GM19455 (cell line): ENCODE results near the gene SEMA6D.

ENCODE experiments used
- ATAC-seq: cut with Tn5 transposase; IDR thresholded peaks from one replicate; pipeline ENCODE4 v1.9.1; 2021; ENCODE audit not compliant: unreplicated experiment

The SEMA6D gene

DNA sequence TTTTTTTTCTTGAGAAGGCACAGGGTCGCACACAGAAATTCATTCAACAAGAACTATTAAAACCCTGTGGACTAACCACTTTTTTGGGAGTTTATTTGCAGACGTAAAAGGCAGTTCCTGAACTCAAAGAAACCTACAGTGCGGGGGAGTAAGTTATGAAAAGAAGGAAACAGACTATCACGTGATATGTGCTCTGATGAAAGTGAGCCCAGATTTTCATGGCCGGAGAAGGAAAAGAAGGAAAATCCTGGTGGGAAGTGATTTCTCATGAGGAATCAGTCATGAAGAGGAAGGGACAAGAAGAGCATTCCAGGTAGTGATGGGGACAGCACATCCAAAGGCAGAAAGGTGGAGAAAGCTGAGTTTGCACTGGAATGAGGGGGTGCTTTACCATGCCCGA lies 26.1 kb downstream of the SEMA6D start:
- ATAC-seq, result no peak

DNA sequence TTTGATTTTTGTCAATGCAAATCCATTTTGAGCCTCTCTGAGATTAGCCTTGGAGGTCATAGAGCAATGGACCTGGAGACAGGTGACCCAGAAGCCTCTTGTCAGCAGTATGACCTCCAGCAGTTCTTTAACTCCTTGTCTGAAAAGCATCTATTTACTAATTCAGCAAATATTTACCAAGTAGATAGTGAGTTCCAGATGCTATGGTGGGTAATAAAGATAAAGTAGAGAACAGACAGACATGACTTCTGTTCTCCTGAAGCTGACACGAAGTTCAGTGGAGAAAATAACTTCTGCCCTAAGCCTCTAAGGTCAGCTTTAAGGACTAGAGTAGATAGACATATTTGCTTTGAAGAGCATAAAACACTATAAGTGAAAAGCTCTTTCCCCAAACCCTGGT lies 26.6 kb downstream of the SEMA6D start:
- ATAC-seq, result no peak

DNA sequence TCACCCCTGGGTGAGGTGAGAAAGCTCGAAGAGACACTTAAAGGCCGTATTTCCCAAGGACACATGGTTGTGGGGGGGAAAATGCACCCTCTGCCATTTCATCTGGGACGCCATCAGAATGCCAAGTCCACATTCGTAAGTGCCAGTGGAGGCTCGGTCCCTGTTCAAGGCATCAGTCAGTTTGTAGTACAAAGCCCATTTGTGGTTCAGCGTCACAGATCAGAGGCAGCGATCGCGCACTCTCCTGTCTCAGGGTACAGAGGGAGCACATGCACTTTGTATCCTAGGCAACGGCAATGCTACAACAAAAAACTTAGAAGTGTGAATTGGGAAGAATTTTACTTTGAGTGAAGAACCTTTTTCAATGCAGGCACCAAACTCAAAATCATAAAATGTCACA lies 27.2 kb downstream of the SEMA6D start:
- ATAC-seq, result no peak

DNA sequence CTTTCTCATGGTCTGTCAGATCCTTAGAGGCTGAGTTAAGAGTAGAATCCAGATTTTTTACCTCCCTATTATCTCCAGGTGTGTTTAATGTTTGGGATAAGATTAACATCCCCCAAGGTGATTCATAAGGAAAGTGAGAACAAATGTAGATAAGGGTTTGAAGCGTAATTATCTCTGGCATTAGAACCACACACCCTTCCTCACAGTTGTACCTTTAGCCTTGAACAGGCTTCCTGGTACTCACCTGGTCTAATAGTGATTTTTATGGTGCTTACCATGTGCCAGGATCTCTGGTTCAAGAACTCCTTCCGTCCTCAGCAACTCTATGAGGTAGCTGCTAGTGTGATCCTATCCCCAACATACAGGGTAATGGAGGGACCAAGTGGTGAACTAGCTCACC lies 27.7 kb downstream of the SEMA6D start:
- ATAC-seq, result no peak

DNA sequence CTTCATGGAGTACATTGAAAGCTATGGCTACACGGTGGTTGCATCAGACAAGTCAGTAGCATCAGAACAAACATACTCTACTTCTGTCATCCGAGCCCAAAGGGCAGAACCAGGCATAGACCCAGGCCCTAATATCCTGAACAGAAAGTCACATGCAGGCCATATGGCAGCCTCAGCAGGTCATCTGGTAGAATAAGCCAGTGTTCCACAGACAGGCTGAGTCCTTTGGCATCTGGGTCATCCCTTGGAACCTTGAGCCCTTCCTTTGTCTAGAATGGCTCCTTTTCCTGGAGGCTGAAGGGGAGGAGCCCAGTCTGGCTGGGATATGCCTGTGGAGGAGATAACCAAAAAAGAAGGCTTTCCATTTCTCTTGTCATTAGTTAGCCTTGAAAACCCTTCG lies 29.2 kb downstream of the SEMA6D start:
- ATAC-seq, result no peak

DNA sequence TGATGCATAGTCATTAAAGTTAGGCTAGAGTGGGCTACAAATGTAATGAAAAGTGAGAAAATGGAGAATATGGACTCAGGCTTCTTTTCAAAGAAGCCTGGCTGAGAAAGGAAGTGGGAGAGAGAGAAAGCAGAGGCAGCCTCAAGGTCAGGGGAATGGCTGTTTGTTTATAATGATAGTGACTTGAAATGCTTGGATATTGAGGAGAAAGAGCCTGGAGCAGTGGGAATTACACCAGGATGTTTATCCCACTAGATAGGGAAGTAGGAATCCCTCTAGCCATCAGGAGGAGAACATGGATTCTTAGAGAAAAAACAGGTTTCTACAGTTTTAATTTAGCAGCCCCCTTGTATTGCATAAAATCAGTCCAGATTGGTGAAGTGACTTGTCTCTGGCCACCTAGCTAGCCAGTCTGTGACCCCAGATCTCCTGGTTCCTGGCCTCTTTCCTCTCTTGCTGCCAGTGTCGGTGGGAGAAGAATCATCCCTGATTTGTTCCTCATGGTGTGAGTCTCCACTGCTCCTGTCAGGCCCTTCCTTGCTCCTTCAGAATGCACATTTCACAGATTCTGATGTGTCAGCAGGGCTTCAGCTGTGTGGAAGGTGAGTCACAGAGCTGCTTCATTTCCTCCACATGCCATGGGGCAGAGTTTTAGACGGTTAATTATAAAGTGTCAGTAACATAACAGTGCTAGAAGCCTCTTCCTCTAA lies 32.9 kb downstream of the SEMA6D start:
- no peak for ATAC-seq

DNA sequence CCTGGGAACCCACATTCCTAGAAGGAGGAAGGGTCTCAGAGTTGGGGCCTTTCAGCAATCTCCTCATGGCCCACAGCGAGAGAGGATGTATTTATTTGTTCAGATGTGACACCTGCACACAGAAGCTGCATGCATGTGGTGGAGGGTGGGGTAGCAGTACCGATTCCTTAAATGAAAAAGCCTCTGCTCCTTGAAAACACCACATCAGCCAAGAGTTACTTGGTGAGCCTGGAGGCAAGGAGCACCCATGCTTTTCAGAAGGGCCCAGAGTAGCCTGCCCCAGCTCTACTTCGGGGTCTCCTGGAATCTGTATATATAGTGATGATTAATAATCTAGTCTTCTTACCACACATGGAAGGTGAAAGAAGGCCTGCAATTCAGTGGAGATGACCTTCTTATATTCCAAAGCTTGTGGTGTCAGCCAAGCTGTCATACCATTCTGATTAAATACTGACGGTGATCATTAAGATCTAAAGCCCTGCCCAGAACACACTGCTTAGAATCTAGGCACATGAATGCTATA lies 33.5 kb downstream of the SEMA6D start:
- no peak for ATAC-seq

DNA sequence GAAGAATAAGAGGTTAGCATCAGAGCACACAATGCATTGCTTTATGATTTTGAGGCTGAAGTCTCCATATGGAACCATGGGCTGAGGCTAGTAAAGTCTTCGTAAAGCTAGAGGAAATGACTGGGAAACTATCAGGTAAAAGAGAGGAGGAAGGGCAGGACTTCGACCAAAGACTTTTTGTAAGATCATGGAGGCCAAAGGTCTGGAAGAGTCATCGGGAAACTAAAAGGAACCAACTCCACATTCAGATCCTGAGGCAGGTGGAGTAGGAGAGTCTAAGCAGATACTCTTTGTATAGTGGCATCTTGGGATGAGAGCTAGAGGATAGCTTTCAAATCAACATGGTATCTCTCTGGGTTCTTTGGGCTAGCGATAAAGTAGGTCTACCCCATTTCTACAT lies 36.3 kb downstream of the SEMA6D start:
- ATAC-seq, result no peak

DNA sequence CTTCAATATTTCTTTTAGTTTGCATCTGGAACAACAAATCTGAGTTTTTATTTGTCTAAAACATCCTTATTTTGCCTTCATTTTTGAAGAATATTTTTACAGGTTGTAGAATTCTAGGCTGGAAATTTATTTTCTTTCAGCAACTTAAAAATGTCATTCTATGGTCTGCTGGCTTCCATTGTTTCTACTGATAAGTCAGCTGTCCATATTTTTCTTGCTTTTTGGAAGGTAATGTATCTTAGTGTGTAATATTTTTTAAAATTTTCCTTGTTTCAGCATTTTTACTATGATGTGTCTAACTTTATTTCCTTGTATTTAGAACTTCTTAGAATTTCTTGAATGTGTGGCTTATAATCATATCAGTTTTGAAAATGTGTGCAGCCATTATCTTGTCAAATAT lies 37.0 kb downstream of the SEMA6D start:
- no peak for ATAC-seq

DNA sequence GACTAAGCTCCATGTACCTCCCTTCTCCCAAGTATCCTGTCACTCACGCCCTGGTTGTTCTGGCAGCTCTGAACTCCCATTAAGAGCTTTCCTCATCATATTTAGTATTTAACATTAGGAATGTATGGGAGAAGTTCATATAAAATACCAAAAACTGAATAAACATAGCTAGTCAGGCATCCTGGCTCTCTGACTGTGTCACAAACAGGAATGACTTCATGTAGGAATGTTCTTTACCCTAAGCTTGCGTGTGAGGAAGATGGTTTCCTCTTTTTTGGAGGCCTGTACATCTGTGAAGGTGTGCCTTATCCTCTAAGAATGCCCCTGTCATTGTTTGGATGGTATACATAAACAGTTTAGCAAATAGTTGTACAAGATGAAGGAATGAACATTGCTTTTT lies 38.6 kb downstream of the SEMA6D start:
- ATAC-seq, result no peak

DNA sequence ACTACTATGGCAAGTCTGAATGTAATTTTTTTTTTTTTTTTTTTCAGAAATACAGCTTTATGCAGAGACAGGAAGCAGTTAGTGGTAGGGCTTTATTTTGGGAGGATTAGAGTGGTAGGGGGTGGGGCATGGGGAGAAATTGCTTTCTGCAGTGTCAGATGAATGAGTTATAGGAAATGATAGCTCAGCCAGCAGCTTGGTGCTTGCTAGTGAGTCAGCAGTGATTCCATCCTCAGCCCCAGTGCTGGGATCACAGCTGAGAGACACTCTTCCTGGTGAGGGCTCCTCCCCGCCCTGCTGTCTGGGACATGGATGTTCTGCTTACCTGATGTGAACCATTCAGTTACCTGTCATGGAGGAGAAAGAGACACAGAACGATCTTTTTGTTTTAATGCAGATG lies 39.6 kb downstream of the SEMA6D start:
- no peak for ATAC-seq

DNA sequence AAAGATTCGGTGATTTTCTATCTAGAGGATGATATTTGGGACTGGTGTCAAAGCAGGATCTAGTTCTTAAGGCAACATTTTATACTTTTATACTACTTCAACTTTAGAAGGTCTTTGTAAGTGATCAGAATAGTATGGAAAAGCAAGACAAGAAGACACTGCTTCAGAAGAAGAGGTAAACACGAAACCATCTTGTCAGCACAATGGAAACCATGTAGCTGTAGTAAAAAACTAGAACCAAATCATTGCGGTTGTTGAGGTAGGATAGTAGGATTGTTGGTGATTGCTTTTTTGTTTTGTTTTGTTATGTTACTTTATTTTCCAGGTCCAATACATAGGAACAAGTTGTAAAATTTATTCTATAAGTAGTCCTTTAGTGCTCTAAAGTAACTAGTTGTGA lies 40.0 kb downstream of the SEMA6D start:
- no peak for ATAC-seq

DNA sequence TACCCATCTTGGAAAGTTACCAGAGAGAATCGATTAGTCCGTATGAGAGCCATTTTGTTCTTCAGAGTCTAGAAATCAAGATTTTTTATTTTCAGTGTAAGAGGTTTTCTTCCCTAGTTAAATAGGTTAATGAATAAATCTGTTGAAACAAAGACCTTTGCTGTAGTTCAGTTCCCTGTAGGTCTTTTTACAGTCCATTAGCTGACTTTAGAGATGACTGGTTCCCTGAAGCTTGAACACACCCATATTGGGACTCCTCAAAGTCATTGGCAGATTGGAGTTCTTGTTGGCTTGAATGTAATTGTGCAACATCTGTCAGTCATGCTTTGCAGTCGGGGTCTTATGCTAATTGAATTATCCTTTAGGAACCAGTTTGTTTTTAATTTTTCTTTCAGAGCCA lies 45.3 kb downstream of the SEMA6D start:
- ATAC-seq, result no peak

DNA sequence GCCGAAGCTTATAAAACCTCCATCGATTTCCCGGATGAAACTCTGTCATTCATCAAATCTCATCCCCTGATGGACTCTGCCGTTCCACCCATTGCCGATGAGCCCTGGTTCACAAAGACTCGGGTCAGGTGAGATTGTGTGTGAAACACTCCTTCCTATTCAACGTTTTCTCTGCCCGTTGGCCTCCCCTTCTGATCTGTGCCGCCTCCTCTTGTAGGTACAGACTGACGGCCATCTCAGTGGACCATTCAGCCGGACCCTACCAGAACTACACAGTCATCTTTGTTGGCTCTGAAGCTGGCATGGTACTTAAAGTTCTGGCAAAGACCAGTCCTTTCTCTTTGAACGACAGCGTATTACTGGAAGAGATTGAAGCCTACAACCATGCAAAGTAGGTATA lies 47.4 kb downstream of the SEMA6D start:
- ATAC-seq, result no peak

DNA sequence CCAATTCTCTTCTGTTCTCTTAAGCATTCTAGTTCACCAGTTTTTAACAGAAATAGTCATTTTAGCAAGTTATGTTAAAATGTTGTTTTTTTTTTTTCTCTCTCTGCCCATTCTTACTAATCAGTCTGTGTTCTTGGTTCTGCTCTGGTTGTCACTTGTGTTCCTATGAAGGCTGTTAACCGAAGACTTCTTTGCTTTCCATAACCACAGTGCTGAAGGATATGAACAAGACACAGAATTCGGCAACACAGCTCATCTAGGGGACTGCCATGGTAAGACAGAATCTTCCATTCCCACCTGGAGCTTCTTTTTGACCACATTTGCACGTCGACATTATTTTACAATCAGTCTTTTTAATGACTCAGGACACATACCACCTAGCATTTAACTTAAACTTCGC lies 49.1 kb downstream of the SEMA6D start:
- no peak for ATAC-seq

DNA sequence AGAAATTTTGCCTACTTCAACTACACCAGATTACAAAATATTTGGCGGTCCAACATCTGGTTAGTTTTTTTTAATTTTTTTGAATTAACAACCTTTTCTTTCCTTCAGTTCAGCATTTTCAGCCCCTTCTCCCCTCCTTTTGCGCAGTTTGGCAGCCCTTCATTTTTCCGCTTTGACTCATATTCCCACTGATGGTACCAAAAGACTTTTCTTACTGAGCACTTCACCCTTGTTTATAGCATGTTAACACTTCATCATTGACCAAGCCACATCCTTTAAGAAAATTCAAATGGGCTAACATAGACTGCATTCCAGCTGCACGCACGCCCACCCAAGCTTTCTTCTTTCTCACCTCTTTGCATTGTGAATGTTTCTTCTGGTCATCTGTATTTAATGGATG lies 49.7 kb downstream of the SEMA6D start:
- ATAC-seq, result no peak

DNA sequence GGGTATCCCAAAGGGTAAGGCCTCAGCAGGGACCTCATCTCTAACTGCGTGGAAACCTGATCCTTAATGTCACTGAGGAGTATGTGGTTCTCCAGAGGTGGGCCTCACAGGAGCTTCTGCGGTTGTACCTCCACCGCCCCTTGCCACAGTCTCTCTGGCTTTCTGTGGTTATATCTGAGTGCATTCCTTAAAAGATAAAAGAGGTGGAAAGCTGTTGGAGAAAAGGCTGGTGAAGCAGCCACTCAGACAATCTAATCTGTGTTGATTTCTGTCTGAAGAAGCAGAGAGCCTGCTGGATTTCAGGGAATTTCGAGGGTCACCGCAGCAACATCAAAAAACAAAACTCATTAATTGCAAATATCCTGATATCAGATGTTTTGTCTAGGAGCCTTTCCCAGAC lies 51.4 kb downstream of the SEMA6D start:
- no peak for ATAC-seq

DNA sequence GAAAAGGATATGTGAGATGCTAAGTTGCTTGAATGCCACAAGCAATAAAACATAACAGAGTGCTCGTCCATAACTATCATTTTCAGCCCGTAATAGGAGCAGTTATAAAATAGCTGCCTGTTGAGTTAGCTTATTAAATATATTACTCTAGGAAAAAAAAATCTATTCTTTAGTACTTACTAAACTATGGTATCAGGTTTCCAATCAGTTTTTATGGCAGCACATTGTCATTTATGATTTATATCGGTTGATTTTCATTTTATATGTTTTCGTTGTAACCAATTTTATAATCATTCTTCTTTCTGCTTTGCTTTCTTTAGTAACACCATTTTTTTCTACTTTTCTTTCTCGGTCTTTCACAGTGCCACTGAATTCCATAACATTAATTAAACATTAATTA lies 51.9 kb downstream of the SEMA6D start:
- ATAC-seq, result no peak

DNA sequence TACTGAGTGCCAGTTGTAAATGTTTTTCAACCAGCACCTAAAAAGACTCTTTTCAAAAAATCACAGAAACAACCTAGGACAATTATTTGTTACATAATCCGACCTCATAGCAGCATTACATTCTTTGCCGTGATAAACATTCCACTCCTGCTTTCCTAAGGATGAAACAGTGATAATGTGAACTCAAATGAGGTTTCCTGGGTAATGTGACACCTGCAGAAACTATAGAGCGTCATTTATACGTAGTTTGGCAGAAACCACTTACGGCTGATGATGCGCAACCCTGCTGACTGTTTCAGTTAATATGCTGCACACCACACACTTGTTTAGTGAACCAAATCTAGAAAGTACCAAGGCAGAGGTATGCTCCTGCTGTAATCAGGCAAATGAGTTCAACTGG lies 55.8 kb downstream of the SEMA6D start:
- no peak for ATAC-seq

DNA sequence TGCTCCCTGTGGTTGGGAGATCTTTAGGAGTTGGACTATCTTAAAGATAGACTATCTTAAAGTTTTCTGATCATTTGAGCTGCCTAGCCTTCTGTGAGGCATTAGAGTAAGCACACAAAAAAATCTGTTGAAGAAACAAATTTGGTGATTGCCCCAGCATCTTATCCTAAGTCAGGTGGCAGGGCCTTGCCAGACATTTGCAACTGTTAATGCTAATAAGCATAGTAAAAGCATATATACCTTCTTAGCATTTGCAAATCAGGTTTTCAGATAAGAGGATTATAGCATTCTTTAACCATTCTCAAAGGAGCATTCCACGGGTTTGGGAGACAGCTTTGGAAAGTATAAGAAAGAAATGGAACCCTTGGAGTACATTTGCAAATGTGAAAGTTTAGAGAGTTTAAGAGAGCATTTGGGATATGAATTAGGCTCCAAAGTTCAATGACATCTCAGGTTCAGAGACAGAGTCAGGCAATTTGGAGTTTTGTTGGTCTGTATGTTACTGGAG lies 61.0 kb downstream of the SEMA6D start:
- ATAC-seq, result no peak

DNA sequence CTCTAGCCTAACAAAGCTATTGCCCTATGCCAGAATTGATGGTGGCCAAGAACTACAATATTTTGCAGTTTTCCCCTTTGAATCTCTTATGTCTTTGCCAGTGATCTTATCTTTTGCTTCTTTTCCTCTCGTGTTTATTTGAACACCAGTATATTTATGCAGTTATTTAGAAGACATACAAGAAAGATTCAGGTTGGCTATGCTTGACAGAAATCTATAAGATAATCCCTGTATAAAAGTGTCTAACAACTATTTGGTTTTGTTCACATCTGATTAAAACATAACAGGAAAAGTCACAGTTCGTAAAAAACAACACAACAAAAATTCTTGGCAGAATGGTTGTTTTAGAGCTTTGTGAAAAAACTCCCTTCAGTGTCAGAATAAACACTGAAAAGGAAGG lies 63.7 kb downstream of the SEMA6D start:
- ATAC-seq, result no peak

DNA sequence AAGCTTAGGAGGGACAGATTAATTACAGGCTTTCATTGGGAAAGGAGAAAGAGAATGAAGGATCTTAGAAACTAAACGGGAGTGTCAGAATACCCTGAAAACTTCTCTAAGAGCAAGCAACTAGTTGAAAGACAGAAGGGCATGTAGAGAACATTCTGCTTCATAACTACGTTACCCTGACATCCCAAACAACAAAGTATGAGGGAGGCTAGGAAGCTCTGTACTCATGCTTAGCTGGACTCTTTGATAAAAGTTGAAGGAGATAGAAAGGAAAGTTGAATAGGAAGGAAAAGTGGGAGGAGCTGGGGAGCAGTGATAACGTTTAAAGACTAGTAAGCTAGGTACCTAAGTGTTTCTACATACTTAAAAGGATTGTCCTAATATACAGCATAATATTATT lies 64.2 kb downstream of the SEMA6D start:
- no peak for ATAC-seq

DNA sequence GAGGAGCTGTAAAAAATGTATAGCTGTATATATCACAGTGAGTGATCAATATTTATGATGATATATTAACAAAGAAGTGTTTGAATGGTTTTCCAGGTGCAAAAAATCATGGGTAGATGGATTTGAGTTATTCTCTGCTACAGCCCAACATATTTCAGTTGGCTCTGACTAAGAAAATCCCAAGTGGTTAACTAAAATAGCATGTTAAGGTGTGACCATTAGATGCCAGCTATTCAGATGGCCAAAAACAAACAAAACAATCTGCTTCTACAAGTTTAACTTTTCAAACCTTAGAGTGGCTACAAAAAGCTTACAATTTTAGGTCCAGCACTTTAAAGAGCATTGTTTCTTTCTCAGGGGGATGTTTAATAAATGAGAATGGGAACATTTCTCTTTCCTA lies 67.5 kb downstream of the SEMA6D start:
- ATAC-seq, result no peak
